ENCODE results near the gene SCFD2.

DNA sequence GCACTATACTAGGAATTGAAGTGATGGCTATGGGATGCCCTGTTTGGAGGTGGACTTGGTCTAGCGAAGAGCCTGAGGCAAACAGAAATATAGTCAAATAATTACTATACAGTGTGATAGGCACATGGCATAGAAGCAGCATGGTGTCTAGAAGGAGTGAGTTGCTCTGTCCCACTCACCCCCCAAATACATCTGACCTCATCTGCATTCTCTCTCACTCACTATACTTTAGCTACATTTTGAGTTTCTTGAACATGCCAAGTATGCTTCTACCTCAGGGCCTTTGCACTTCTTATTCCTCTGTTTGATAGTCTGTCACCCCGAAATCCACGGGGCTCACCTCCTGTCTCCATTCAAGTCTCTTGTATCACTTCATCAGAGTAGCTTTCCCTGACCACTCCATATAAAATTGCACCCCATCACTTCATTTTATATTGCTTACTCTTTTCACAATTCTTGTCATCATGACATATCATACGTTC is 9.0 kb upstream of the SCFD2 start:
- TF ChIP-seq, protein P1, sequence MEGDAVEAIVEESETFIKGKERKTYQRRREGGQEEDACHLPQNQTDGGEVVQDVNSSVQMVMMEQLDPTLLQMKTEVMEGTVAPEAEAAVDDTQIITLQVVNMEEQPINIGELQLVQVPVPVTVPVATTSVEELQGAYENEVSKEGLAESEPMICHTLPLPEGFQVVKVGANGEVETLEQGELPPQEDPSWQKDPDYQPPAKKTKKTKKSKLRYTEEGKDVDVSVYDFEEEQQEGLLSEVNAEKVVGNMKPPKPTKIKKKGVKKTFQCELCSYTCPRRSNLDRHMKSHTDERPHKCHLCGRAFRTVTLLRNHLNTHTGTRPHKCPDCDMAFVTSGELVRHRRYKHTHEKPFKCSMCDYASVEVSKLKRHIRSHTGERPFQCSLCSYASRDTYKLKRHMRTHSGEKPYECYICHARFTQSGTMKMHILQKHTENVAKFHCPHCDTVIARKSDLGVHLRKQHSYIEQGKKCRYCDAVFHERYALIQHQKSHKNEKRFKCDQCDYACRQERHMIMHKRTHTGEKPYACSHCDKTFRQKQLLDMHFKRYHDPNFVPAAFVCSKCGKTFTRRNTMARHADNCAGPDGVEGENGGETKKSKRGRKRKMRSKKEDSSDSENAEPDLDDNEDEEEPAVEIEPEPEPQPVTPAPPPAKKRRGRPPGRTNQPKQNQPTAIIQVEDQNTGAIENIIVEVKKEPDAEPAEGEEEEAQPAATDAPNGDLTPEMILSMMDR (conservative IDR thresholded peaks at IDR 0.05 in 1 of 2, IDR thresholded peaks at IDR 0.05 in 1 of 2; ENCODE audit: extremely low read depth in 1 of 2, insufficient read depth in 1 of 2, low read depth in 1 of 2, low read length in 2 of 2) = no peak
- no peak for TF ChIP-seq EZH2 (IDR thresholded peaks at IDR 0.05; ENCODE audit: borderline replicate concordance, low read length)
